HepG2 (cell line): ENCODE results near the gene NT5C3B. TPM values are rescaled to one million over a fixed set of nuclear protein-coding genes. Genes with fewer than 3 reads are reported as not detected.
A peak's percentile ranks its signal among the peaks of the same experiment; 100 is the strongest.

Experiments
- ATF1 ChIP-seq: IDR thresholded peaks from 2 replicates; pipeline ENCODE4 v1.6.1; 2016; ENCODE audit warnings: mild to moderate bottlenecking, control low read depth
- BRCA1 ChIP-seq: sonication (generic); formaldehyde crosslinking; IDR thresholded peaks from 2 replicates; pipeline ENCODE4 v1.4.0; 2020; ENCODE audit warnings: missing genetic modification reagents
- KLF16 ChIP-seq, 2 experiments: sonication (generic) in 1 of 2; formaldehyde crosslinking in 1 of 2; IDR thresholded peaks; 2 replicates each; pipeline versions ENCODE4 v1.6.1 to v1.8.0; 2016 to 2023; ENCODE audit warnings: missing genetic modification reagents in 2 of 2, missing compliant biosample characterization in 1 of 2
- LBX2 ChIP-seq: sonication (generic); formaldehyde crosslinking; IDR thresholded peaks from 2 replicates; pipeline ENCODE4 v1.5.0; 2020; ENCODE audit warnings: missing genetic modification reagents, mild to moderate bottlenecking, borderline replicate concordance
- MTA1 ChIP-seq: sonication (generic); formaldehyde crosslinking; IDR thresholded peaks from 2 replicates; pipeline ENCODE4 v1.4.0; 2020; ENCODE audit warnings: missing genetic modification reagents, mild to moderate bottlenecking, borderline replicate concordance
- MTF1 ChIP-seq: sonication (generic); formaldehyde crosslinking; IDR thresholded peaks from 2 replicates; pipeline ENCODE4 v1.5.0; 2020; ENCODE audit warnings: missing genetic modification reagents
- NFYB ChIP-seq: sonication (generic); formaldehyde crosslinking; IDR thresholded peaks from 2 replicates; pipeline ENCODE4 v1.4.0; 2020; ENCODE audit warnings: missing genetic modification reagents
- NONO ChIP-seq, 2 experiments: fragments of 450-650 bp in 1 of 2; sonication (generic) in 1 of 2; formaldehyde crosslinking in 1 of 2; IDR thresholded peaks in 1 of 2; conservative IDR thresholded peaks in 1 of 2; 2 replicates each; pipeline versions ENCODE4 v1.6.1 to v1.8.0; 2017 to 2022; ENCODE audit warnings: mild to moderate bottlenecking in 1 of 2, missing genetic modification reagents in 1 of 2, moderate library complexity in 1 of 2
- PHF20 ChIP-seq: sonication (generic); formaldehyde crosslinking; IDR thresholded peaks from 2 replicates; pipeline ENCODE4 v1.5.0; 2020; ENCODE audit warnings: mild to moderate bottlenecking, missing genetic modification reagents
- POLR2AphosphoS2 ChIP-seq: IDR thresholded peaks from 2 replicates; pipeline ENCODE4 v1.6.1; 2011; ENCODE audit warnings: low read depth, low read length, improper control_type of control experiment
- RCOR2 ChIP-seq: IDR thresholded peaks from 2 replicates; pipeline ENCODE4 v1.6.1; 2016; ENCODE audit warnings: missing biosample characterization, missing genetic modification reagents
- RELA ChIP-seq: sonication (generic); formaldehyde crosslinking; IDR thresholded peaks from 2 replicates; pipeline ENCODE4 v1.4.0; 2020; ENCODE audit warnings: missing genetic modification reagents
- RFX3 ChIP-seq: IDR thresholded peaks from 2 replicates; pipeline ENCODE4 v1.6.1; 2016; ENCODE audit warnings: missing biosample characterization, missing genetic modification reagents
- RORA ChIP-seq: sonication (generic); formaldehyde crosslinking; IDR thresholded peaks from 2 replicates; pipeline ENCODE4 v1.5.0; 2020; ENCODE audit warnings: mild to moderate bottlenecking, missing genetic modification reagents, moderate library complexity
- RXRB ChIP-seq: IDR thresholded peaks from 2 replicates; pipeline ENCODE4 v1.6.1; 2016; ENCODE audit warnings: borderline replicate concordance, missing genetic modification reagents, missing compliant biosample characterization
- SMAD3 ChIP-seq: sonication (generic); formaldehyde crosslinking; IDR thresholded peaks from 2 replicates; pipeline ENCODE4 v1.4.0; 2020; ENCODE audit warnings: missing genetic modification reagents
- TEAD2 ChIP-seq: sonication (generic); formaldehyde crosslinking; IDR thresholded peaks from 2 replicates; pipeline ENCODE4 v1.9.0; 2021; ENCODE audit warnings: missing genetic modification reagents
- ZMYM4 ChIP-seq: sonication (generic); formaldehyde crosslinking; IDR thresholded peaks from 2 replicates; pipeline ENCODE4 v1.8.1; 2023; ENCODE audit warnings: mild to moderate bottlenecking, missing genetic modification reagents
- ZNF335 ChIP-seq: sonication (generic); formaldehyde crosslinking; IDR thresholded peaks from 2 replicates; pipeline ENCODE4 v1.4.0; 2020; ENCODE audit warnings: missing genetic modification reagents
- ZNF510 ChIP-seq: sonication (generic); formaldehyde crosslinking; IDR thresholded peaks from 2 replicates; pipeline ENCODE4 v1.4.0; 2020; ENCODE audit warnings: low read depth, mild to moderate bottlenecking, missing genetic modification reagents
- ZNF800 ChIP-seq: sonication (generic); formaldehyde crosslinking; IDR thresholded peaks from 2 replicates; pipeline ENCODE4 v1.4.0; 2020; ENCODE audit warnings: missing genetic modification reagents
- ZNF883 ChIP-seq: sonication (generic); formaldehyde crosslinking; IDR thresholded peaks from 2 replicates; pipeline ENCODE4 v1.5.1; 2020; ENCODE audit warnings: mild to moderate bottlenecking, missing genetic modification reagents; ENCODE audit errors: not compliant biosample characterization
- polyA plus RNA-seq, 8 experiments: library from polyadenylated mRNA; depleted of rRNA in 3 of 8; stranded (reverse) in 7 of 8; unstranded in 1 of 8; fragments of >200 nt; fragmentation: Illumina TruSeq in 4 of 8; extraction: Trizol in 4 of 8; gene quantifications; 2 replicates each; pipeline versions ENCODE4 v1.2.1 to v1.2.3, GENCODE V29; 2011 to 2016; ENCODE audit warnings: low read depth in 4 of 8, missing spikeins in 1 of 8, mixed read lengths in 1 of 8; ENCODE audit not compliant: insufficient read depth in 1 of 8
- total RNA-seq, 5 experiments: library from RNA; depleted of rRNA; stranded (reverse); fragments of >200 nt; fragmentation: Illumina TruSeq; extraction: Trizol; gene quantifications; 2 replicates each; pipeline ENCODE4 v1.2.3, GENCODE V29; 2016; ENCODE audit warnings: low read depth in 1 of 5
- TF ChIP-seq, protein P1 (sequence below): sonication (generic); formaldehyde crosslinking; IDR thresholded peaks from 2 replicates; pipeline ENCODE4 v1.4.0; 2020; ENCODE audit warnings: missing genetic modification reagents
- TF ChIP-seq, protein P2 (sequence below): sonication (generic); formaldehyde crosslinking; IDR thresholded peaks from 2 replicates; pipeline ENCODE4 v1.4.0; 2020; ENCODE audit warnings: mild to moderate bottlenecking, missing genetic modification reagents, borderline replicate concordance

NT5C3B gene
- total and polyA plus RNA-seq, 2 of the 13 experiments (the other 11 are each of a cell fraction or from before 2014, with no cell fraction given): 104 to 126 TPM

GRCh38 chr17:41801374-41802271 is 34.4 kb downstream of the NT5C3B start (continued):
- TF ChIP-seq NFYB: no peak
- TF ChIP-seq PHF20 (CRISPR knock-in tag): no peak
- TF ChIP-seq, protein P1, sequence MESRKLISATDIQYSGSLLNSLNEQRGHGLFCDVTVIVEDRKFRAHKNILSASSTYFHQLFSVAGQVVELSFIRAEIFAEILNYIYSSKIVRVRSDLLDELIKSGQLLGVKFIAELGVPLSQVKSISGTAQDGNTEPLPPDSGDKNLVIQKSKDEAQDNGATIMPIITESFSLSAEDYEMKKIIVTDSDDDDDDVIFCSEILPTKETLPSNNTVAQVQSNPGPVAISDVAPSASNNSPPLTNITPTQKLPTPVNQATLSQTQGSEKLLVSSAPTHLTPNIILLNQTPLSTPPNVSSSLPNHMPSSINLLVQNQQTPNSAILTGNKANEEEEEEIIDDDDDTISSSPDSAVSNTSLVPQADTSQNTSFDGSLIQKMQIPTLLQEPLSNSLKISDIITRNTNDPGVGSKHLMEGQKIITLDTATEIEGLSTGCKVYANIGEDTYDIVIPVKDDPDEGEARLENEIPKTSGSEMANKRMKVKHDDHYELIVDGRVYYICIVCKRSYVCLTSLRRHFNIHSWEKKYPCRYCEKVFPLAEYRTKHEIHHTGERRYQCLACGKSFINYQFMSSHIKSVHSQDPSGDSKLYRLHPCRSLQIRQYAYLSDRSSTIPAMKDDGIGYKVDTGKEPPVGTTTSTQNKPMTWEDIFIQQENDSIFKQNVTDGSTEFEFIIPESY: no peak
- TF ChIP-seq ZNF800 (CRISPR knock-in tag): no peak; the same call in 1 of the 2 replicates
- no peak for TF ChIP-seq MTF1 (CRISPR knock-in tag)
- TF ChIP-seq, protein P2, sequence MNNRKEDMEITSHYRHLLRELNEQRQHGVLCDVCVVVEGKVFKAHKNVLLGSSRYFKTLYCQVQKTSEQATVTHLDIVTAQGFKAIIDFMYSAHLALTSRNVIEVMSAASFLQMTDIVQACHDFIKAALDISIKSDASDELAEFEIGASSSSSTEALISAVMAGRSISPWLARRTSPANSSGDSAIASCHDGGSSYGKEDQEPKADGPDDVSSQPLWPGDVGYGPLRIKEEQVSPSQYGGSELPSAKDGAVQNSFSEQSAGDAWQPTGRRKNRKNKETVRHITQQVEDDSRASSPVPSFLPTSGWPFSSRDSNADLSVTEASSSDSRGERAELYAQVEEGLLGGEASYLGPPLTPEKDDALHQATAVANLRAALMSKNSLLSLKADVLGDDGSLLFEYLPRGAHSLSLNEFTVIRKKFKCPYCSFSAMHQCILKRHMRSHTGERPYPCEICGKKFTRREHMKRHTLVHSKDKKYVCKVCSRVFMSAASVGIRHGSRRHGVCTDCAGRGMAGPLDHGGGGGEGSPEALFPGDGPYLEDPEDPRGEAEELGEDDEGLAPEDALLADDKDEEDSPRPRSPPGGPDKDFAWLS (CRISPR knock-in tag): peak; percentile 81; the same call in 1 of the 2 replicates
- no peak for TF ChIP-seq RFX3 (CRISPR knock-in tag)
- no peak for TF ChIP-seq ZNF883 (CRISPR knock-in tag)
- TF ChIP-seq ZNF335 (CRISPR knock-in tag): peak; percentile 67; the same call in 1 of the 2 replicates
- TF ChIP-seq RELA (CRISPR knock-in tag): 0 out of 2 replicates have a peak, but pooled peaks have one; percentile 79
- peak; percentile 83 for TF ChIP-seq MTA1 (CRISPR knock-in tag)
- TF ChIP-seq ZNF510 (CRISPR knock-in tag): peak; percentile 89; the same call in 1 of the 2 replicates
- no peak for TF ChIP-seq BRCA1 (CRISPR knock-in tag)
- TF ChIP-seq NONO (IDR thresholded peaks at IDR 0.05): no peak
- peak; percentile 56; the same call in 1 of the 2 replicates for TF ChIP-seq NONO (CRISPR knock-in tag; conservative IDR thresholded peaks at IDR 0.05)
- TF ChIP-seq TEAD2 (CRISPR knock-in tag): no peak
- no peak for TF ChIP-seq RORA (CRISPR knock-in tag)
- TF ChIP-seq ZMYM4 (CRISPR knock-in tag): 0 out of 2 replicates have a peak, but pooled peaks have one; percentile 39
- TF ChIP-seq RCOR2: peak; percentile 55; the same call in 1 of the 2 replicates
- TF ChIP-seq LBX2 (CRISPR knock-in tag): no peak
- no peak for TF ChIP-seq ATF1 (CRISPR knock-in tag)
- TF ChIP-seq SMAD3 (CRISPR knock-in tag): peak; percentile 50; the same call in 1 of the 2 replicates
- peak in 1 of 2 experiments; percentile 70; a peak in 1 of 4 replicates for TF ChIP-seq KLF16 (CRISPR knock-in tag; IDR thresholded peaks at IDR 0.05)
- no peak for TF ChIP-seq POLR2AphosphoS2
- TF ChIP-seq RXRB: no peak
